GM18520 (cell line): Measurements from ENCODE around the gene DCC.
A peak's percentile ranks its signal among the peaks of the same experiment; 100 is the strongest.

Source experiments
- ATAC-seq: cut with Tn5 transposase; IDR thresholded peaks from one replicate; pipeline ENCODE4 v1.9.1; 2021; ENCODE audit not compliant: unreplicated experiment

Gene DCC, protein sequence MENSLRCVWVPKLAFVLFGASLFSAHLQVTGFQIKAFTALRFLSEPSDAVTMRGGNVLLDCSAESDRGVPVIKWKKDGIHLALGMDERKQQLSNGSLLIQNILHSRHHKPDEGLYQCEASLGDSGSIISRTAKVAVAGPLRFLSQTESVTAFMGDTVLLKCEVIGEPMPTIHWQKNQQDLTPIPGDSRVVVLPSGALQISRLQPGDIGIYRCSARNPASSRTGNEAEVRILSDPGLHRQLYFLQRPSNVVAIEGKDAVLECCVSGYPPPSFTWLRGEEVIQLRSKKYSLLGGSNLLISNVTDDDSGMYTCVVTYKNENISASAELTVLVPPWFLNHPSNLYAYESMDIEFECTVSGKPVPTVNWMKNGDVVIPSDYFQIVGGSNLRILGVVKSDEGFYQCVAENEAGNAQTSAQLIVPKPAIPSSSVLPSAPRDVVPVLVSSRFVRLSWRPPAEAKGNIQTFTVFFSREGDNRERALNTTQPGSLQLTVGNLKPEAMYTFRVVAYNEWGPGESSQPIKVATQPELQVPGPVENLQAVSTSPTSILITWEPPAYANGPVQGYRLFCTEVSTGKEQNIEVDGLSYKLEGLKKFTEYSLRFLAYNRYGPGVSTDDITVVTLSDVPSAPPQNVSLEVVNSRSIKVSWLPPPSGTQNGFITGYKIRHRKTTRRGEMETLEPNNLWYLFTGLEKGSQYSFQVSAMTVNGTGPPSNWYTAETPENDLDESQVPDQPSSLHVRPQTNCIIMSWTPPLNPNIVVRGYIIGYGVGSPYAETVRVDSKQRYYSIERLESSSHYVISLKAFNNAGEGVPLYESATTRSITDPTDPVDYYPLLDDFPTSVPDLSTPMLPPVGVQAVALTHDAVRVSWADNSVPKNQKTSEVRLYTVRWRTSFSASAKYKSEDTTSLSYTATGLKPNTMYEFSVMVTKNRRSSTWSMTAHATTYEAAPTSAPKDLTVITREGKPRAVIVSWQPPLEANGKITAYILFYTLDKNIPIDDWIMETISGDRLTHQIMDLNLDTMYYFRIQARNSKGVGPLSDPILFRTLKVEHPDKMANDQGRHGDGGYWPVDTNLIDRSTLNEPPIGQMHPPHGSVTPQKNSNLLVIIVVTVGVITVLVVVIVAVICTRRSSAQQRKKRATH (N-terminal part only)

GRCh38 chr18:52339891-52340371, at the start of gene DCC:
TSS of gene DCC (plus strand) at chr18:52340197. CDS start at chr18:52340788, 591 bp downstream.
- ATAC-seq: peak; percentile 61

- ATAC-seq: no peak
These were observed 29.3 kb upstream of the DCC start for GRCh38 chr18:52310651-52311050.

GRCh38 chr18:52311331-52311730, 28.7 kb upstream of the DCC start:
- no peak for ATAC-seq

GRCh38 chr18:52312346-52312745, 27.7 kb upstream of the DCC start:
- ATAC-seq: no peak

DNA sequence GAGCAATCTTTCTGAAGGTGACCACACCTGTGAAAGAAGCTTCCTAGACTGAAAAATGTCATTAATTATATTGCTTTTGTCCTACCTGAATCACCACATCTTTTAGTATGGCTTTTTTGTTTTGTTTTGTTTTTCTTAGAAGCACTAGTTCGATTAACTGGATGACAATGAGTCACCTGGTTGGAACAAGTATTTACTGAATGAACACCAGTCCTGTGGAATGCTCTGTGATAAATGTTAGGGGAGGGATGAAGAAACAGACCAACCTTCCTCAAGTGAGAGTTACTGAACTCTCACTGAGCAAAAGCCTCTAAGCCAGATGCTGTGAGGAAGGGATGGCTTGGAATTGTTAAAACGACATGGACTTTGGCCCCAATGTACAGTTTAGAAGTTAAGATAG, 26.8 kb upstream of the DCC start:
- no peak for ATAC-seq

DNA sequence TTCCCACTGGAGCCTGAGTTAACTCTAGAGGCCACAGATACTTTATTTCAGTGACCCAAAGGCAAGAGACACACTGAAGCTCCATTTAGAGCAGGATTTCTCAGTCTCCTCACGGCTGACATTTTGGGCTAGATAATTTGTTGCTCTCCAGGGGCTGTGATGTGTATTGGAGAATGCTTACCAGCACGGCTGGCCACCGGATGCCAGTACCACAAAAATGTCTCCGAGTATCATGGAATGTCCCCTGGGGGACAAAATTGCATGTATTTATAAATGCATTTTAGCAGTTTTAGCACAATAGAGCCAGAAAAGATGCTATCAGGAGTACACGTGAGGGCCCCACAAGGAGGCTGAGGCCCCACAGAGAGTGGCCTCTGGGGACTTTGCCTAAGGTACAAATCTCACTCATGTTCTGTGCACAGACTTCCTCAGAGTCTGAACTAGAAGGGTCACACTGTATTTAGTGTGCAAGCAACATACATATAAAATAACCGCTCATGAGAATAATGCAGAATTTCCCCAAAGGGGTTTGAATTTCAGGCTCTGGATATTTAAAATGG, 20.5 kb upstream of the DCC start:
- no peak for ATAC-seq

DNA sequence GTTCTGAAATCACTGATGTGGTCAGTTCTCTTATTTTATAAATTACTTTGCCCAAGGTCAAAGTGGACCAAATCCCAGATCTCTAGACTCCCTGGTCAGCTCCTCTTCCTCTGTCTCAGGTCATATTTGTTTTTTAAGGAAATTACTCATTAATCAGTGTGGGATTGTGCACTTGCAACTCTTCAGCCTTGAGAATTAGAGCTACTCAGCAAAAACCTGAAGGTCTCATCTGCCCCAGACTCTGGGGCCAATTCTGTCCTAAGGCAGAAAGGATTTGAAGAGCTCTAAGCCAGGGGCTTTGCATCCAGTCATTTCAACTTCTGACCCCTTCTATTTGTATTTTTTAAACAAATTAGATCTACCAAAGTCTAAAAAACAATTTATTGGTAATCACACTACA, 17.7 kb upstream of the DCC start:
- no peak for ATAC-seq

DNA sequence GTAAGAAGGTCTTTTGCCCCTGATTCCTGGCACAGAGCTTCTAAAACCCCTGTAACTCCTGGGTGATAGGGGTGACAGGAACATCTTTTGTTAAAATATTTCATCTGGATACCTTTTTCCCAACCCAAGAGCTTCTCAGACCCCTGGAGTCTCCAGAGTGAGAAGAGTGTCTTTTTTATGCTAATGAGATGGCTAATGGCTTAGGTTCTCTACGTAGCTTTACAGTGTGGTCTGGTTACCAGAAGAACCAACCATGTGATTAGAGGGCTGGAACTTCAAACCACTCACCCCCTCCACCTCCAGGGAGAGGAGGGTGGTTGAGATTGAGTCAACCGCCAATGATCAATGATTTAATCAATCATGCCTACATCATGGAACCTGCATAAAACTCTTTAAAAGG, 16.2 kb upstream of the DCC start:
- no peak for ATAC-seq

GRCh38 chr18:52325997-52326396, 14.0 kb upstream of the DCC start:
- no peak for ATAC-seq

DNA sequence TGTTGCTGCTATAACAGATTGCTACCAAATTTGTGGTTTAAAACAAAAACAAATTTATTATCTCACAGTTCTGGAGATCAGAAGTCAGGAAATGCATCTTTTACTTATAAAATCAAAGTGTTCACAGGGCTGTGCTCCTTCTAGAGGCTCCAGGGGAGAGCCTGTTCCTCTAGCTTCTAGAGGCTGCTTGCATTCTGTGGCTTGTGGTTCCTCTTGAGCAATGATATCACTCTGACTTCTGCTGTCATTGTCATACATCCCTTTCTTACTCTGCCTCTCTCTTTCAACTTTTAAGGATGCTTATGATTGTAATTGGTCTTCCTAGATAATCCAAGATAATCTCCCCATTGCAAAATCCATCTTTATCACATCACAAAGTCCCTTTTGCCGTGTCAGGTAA, 6.1 kb upstream of the DCC start:
- peak; percentile 48 for ATAC-seq

DNA sequence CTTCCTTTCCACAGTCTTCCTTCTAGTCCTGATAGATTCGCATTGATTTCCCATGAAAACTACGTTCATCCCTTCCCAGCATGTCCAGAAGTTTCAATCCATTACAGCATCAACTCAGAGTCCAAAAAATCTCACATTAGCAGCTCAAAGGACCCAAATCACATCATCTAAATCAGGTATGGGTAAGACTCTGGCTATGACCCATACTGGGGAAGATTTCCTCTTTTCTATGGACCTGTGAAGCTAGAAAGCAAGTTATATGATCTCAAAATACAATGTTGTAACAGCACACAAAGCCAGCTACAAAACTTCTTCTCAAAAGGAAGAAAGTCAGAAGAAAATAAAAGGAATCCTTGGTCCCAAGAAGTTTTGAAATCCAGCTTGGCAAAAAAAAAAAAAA, 5.7 kb upstream of the DCC start:
- ATAC-seq: peak; percentile 14

DNA sequence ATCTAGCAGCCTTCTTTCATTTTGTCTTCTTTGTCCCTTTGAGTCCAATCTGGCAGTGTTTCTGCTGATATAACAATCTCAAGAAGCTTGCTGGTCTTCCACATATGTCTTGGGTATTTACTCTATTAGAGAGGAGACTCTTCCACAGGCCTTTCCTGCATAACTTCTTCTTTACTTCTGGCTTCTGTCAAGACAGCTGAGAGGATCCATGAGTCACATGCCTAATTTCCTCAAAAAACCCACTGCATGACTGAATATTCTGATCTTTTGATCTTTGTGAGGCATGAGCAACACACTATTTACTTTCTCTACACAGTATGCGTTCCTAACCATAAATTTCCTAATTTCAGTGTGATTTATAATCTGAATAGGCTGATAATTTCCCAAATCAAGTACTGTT, 5.1 kb upstream of the DCC start:
- no peak for ATAC-seq

DNA sequence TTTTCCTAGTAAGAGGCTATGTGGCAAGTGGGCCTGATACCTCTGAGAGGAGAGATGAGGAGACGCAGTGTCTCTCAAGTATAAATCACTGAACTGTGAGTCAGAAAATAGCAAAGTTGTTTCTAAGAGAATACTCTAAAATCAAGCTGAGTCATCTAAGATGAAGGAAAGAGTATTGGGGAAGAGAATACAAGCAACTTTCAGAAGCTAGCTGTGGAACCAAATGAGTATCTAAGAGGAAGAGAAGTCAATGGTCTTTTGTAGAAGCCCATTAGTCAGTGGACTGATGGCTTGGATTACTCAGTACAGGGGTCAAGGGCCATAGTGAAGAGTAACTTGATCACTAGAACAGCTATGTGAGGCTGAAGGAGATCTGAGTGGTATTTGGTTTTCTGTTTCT, 2.7 kb upstream of the DCC start:
- ATAC-seq: no peak

DNA sequence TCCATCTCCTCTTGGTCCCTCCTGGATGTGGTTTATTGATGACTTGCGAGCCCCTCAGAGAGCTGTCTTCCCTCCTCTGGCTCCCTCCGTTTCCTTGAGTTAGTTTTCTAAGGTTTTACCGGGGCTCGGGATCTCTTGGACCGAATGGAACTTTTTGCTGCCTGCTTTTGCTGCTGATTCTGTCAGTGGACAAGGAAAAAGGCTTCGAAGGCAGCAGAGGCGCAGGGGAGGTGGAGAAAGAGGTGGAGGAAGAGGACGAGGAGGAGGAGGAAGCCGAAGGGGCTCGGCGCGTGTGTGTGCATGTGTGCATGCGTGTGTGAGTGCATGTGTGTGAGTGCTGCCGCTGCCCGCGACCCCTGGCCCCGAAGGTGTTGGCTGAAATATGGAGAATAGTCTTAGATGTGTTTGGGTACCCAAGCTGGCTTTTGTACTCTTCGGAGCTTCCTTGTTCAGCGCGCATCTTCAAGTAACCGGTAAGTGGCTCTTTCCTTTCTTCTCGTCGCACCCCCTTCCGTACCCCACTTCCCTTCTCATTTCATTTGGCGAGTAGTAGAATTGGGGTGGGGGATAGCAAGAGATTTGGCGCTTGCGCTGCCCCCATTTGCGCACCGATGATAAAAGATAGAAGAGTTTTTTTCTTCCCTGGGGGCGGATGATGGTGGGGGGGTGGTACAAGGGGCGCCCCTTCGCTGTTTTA, 557 bp downstream of the DCC start:
- ATAC-seq: no peak

DNA sequence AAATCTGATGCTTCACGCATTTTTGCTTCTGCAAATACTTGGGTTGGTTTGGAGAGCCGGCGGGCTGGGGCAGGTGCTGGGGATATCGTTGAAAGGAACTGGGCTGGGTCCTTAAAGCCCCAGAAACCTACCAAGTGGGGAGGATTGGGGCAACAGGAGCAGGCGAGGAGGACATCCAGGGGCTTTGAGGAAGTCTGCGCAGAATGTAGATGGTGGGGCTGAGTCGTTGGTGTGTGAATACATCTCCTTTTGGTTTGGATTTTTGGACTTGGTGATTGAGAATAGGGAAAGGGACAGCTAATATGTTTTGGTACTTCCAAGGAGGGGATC, 1.1 kb downstream of the DCC start:
- ATAC-seq: no peak

- no peak for ATAC-seq
These were observed 1.8 kb downstream of the DCC start for GRCh38 chr18:52341608-52342381.

GRCh38 chr18:52342456-52342855, 2.5 kb downstream of the DCC start:
- no peak for ATAC-seq

DNA sequence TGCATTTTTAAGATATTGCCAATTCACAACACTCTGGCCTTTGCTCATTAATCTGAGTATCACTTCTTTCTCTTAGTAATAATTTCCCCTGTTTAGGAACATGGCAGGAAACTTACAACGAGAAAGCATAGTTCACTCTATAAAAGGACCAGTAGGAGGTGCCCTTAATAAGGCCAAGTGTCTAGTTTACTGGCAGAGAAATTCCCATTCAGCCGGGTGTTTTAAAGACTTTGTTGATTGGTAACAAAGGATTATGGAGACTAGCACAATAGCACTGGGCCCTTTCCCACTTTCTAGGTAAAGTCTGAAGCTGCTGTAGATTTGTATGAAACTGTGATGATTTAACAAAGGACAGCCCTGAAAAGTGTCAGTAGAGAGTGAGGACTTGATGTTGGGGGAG, 3.1 kb downstream of the DCC start:
- ATAC-seq: no peak

DNA sequence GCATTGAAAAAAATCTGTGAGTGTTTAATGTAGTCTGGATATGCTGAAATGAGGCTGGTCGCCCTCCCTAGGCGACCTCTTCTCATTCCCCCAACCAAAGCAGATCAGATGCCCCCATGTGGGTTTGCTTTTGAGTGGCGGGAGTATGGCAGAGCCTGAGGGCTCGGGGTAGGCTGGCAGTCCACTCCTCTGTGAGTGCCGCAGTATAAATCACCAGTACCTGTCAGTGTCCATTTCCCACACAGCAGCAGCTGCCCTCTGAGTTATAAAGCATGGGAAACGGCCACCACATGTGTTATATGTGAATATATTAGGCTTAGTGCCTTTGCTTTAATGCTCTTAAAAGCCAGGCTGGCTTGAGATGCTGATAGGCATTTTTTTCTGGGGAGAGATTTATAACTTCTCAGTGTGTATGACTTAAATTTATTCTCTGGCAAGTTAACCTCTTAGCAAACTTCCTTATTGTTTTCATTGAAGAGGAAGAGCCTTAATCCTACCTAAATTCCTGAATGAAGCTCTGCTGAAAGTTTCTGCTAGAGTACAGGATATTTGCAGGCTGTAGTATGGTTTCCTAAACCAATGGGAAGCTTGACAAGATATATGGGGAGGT, 3.8 kb downstream of the DCC start:
- ATAC-seq: no peak

DNA sequence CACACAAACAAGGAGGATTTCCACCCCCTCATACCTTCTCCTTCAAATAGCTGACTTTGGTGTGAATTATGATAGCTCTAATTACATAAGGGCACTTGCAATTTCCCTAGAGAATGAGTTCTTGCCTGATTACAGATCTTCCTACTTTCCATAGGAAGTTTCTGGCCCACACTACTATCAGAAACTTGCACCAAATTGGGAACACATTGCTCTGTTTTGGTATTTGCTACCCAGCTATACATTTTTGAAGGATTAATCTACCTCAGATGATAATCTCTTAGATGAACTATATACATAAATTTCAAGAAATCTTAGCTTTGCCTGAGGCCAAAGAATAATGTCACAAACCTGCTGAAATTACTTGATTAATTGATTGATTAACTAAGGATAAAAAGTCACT, 4.9 kb downstream of the DCC start:
- no peak for ATAC-seq
